ENCODE measurements around the gene ARHGAP11A.

Gene ARHGAP11A

DNA sequence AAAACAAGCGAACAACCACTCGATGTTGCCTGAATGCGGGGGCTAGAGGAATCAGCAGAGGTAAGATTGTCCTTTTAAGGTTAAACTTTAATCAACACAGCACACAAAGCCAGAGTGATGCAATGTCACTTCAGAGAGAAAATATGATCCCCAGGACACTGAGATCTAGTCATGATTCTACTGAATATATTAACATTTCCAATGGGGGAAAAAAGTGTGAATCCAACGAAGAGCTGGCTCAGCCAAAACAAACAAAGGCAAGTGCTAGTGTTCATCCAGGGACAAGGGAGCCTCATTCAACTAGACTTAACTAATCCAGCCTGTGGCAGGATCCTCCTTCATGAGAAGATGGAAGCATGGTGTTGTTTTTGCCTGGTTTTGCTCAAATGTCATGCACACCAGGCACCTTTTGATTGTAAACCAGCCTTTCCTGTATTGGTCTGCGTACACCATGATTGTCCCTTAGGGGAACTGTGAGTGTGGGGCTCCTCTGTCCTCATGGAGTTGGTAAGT is 62.0 kb downstream of the ARHGAP11A start:
- H3K36me3 ChIP-seq (ENCODE audit: insufficient read depth, low read length) = no peaks in the 10 kb centered on the region
- no peak overlapping the region for H3K4me3 ChIP-seq
- no peak for DNase-seq (ENCODE audit: low read depth, low spot score)
- H3K9me3 ChIP-seq (ENCODE audit: low read depth, low read length) = no peaks in the 10 kb centered on the region
- H3K9ac ChIP-seq (ENCODE audit: insufficient read length) = no peak overlapping the region
- TF ChIP-seq POLR2AphosphoS5 (IDR thresholded peaks at IDR 0.05; ENCODE audit: borderline replicate concordance, low read depth, low read length) (no peak), FOXP2 (optimal IDR thresholded peaks at IDR 0.05; ENCODE audit: control extremely low read depth, extremely low read length, insufficient read depth) (no peak), EZH2 (IDR thresholded peaks at IDR 0.05) (no peak)
- H3K27ac ChIP-seq = no peak overlapping the region

- H3K4me3 ChIP-seq = no peak overlapping the region
- no peak for TF ChIP-seq FOXP2 (optimal IDR thresholded peaks at IDR 0.05; ENCODE audit: control extremely low read depth, extremely low read length, insufficient read depth)
- TF ChIP-seq POLR2AphosphoS5 (IDR thresholded peaks at IDR 0.05; ENCODE audit: borderline replicate concordance, low read depth, low read length) = no peak
- TF ChIP-seq EZH2 (IDR thresholded peaks at IDR 0.05) = no peak
- H3K36me3 ChIP-seq (ENCODE audit: insufficient read depth, low read length) = no peaks in the 10 kb centered on the region
- DNase-seq (ENCODE audit: low read depth, low spot score) = no peak
- H3K9me3 ChIP-seq (ENCODE audit: low read depth, low read length) = no peaks in the 10 kb centered on the region
- no peak overlapping the region for H3K27ac ChIP-seq
- H3K9ac ChIP-seq (ENCODE audit: insufficient read length) = no peak overlapping the region
Measured at GRCh38 chr15:32679298-32679690, 64.0 kb downstream of the ARHGAP11A start.

- no peak for DNase-seq (ENCODE audit: low read depth, low spot score)
- no peak overlapping the region for H3K27ac ChIP-seq
- no peak for TF ChIP-seq EZH2 (IDR thresholded peaks at IDR 0.05)
- TF ChIP-seq POLR2AphosphoS5 (IDR thresholded peaks at IDR 0.05; ENCODE audit: borderline replicate concordance, low read depth, low read length) = no peak
- TF ChIP-seq FOXP2 (optimal IDR thresholded peaks at IDR 0.05; ENCODE audit: control extremely low read depth, extremely low read length, insufficient read depth) = no peak
- no peaks in the 10 kb centered on the region for H3K9me3 ChIP-seq (ENCODE audit: low read depth, low read length)
- H3K36me3 ChIP-seq (ENCODE audit: insufficient read depth, low read length) = no peaks in the 10 kb centered on the region
- H3K4me3 ChIP-seq = no peak overlapping the region
- no peak overlapping the region for H3K9ac ChIP-seq (ENCODE audit: insufficient read length)
Measured at GRCh38 chr15:32682569-32682968, 67.3 kb downstream of the ARHGAP11A start.

- H3K27ac ChIP-seq = no peak overlapping the region
- H3K9me3 ChIP-seq (ENCODE audit: low read depth, low read length) = no peaks in the 10 kb centered on the region
- DNase-seq (ENCODE audit: low read depth, low spot score) = no peak
- TF ChIP-seq POLR2AphosphoS5 (IDR thresholded peaks at IDR 0.05; ENCODE audit: borderline replicate concordance, low read depth, low read length) (no peak), EZH2 (IDR thresholded peaks at IDR 0.05) (no peak), FOXP2 (optimal IDR thresholded peaks at IDR 0.05; ENCODE audit: control extremely low read depth, extremely low read length, insufficient read depth) (no peak)
- no peaks in the 10 kb centered on the region for H3K36me3 ChIP-seq (ENCODE audit: insufficient read depth, low read length)
- H3K9ac ChIP-seq (ENCODE audit: insufficient read length) = no peak overlapping the region
- no peak overlapping the region for H3K4me3 ChIP-seq
Measured at GRCh38 chr15:32682977-32683630, 67.8 kb downstream of the ARHGAP11A start.

GRCh38 chr15:32683906-32684584 is 68.7 kb downstream of the ARHGAP11A start:
- no peak overlapping the region for H3K9ac ChIP-seq (ENCODE audit: insufficient read length)
- TF ChIP-seq EZH2 (IDR thresholded peaks at IDR 0.05) (no peak), FOXP2 (optimal IDR thresholded peaks at IDR 0.05; ENCODE audit: control extremely low read depth, extremely low read length, insufficient read depth) (no peak), POLR2AphosphoS5 (IDR thresholded peaks at IDR 0.05; ENCODE audit: borderline replicate concordance, low read depth, low read length) (no peak)
- no peak for DNase-seq (ENCODE audit: low read depth, low spot score)
- H3K4me3 ChIP-seq = no peak overlapping the region
- H3K27ac ChIP-seq = no peak overlapping the region
- no peaks in the 10 kb centered on the region for H3K36me3 ChIP-seq (ENCODE audit: insufficient read depth, low read length)
- no peaks in the 10 kb centered on the region for H3K9me3 ChIP-seq (ENCODE audit: low read depth, low read length)

GRCh38 chr15:32685576-32685975 is 70.3 kb downstream of the ARHGAP11A start:
- Histone ChIP-seq H3K9me3 (ENCODE audit: low read depth, low read length) (no peaks in the 10 kb centered on the region), H3K9ac (ENCODE audit: insufficient read length) (no peak overlapping the region), H3K27ac (no peak overlapping the region), H3K36me3 (ENCODE audit: insufficient read depth, low read length) (no peaks in the 10 kb centered on the region), H3K4me3 (no peak overlapping the region)
- TF ChIP-seq FOXP2 (optimal IDR thresholded peaks at IDR 0.05; ENCODE audit: control extremely low read depth, extremely low read length, insufficient read depth) (no peak), POLR2AphosphoS5 (IDR thresholded peaks at IDR 0.05; ENCODE audit: borderline replicate concordance, low read depth, low read length) (no peak), EZH2 (IDR thresholded peaks at IDR 0.05) (no peak)
- no peak for DNase-seq (ENCODE audit: low read depth, low spot score)

DNA sequence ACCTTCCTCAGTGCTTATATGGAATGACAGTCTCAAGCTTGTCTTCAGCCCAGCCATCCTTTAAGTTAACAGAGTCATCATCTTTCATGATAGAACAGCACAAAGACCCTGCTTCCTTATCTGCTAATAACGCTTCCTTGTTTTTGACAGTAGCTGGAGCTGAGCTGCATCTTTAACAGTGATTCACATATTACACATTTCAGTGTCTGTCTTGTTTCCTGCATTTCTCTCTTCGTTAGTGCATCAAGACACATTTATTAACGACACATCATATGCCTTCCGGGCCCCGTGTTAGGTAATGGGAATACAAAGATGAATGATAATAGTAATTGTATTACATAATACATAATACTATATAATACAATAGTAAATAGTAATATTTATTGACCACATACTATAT is 72.3 kb downstream of the ARHGAP11A start:
- DNase-seq (ENCODE audit: low read depth, low spot score) = no peak
- no peak overlapping the region for H3K9ac ChIP-seq (ENCODE audit: insufficient read length)
- H3K27ac ChIP-seq = no peak overlapping the region
- TF ChIP-seq EZH2 (IDR thresholded peaks at IDR 0.05) (no peak), POLR2AphosphoS5 (IDR thresholded peaks at IDR 0.05; ENCODE audit: borderline replicate concordance, low read depth, low read length) (no peak), FOXP2 (optimal IDR thresholded peaks at IDR 0.05; ENCODE audit: control extremely low read depth, extremely low read length, insufficient read depth) (no peak)
- no peaks in the 10 kb centered on the region for H3K36me3 ChIP-seq (ENCODE audit: insufficient read depth, low read length)
- no peak overlapping the region for H3K4me3 ChIP-seq
- H3K9me3 ChIP-seq (ENCODE audit: low read depth, low read length) = no peaks in the 10 kb centered on the region

DNA sequence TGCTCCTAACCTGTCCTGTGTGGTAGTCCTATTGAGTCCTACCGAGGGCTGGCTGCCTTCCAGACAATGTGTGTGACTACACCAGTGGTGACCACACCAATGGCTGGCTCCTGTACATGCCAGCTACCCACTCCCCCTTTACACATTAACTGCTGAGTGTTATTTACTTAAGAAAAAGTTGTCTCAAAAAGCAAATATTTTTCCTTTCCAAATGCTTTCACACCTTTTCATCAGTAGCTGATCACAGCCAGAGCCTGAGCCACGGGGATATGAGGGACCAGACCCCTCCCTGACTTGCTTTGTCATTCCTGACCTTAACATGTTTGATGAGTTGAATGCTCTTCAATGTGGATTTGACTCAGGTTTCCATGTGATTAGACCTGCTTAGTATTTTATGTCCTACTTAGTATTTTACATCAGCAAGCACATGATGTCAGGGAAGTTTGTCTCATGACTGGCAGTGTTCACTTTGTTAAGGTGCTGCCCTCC is 72.9 kb downstream of the ARHGAP11A start:
- no peak overlapping the region for H3K4me3 ChIP-seq
- H3K9ac ChIP-seq (ENCODE audit: insufficient read length) = no peak overlapping the region
- DNase-seq (ENCODE audit: low read depth, low spot score) = no peak
- no peaks in the 10 kb centered on the region for H3K36me3 ChIP-seq (ENCODE audit: insufficient read depth, low read length)
- TF ChIP-seq POLR2AphosphoS5 (IDR thresholded peaks at IDR 0.05; ENCODE audit: borderline replicate concordance, low read depth, low read length) = no peak
- TF ChIP-seq FOXP2 (optimal IDR thresholded peaks at IDR 0.05; ENCODE audit: control extremely low read depth, extremely low read length, insufficient read depth) = no peak
- no peak for TF ChIP-seq EZH2 (IDR thresholded peaks at IDR 0.05)
- no peaks in the 10 kb centered on the region for H3K9me3 ChIP-seq (ENCODE audit: low read depth, low read length)
- H3K27ac ChIP-seq = no peak overlapping the region
